ENCODE data around the gene PDXP.
"Not testable (repeated sequence)": the region's sequence is repeated elsewhere in the genome, so short reads cannot be mapped to it uniquely, and the experiment has no call there.

PDXP gene

DNA sequence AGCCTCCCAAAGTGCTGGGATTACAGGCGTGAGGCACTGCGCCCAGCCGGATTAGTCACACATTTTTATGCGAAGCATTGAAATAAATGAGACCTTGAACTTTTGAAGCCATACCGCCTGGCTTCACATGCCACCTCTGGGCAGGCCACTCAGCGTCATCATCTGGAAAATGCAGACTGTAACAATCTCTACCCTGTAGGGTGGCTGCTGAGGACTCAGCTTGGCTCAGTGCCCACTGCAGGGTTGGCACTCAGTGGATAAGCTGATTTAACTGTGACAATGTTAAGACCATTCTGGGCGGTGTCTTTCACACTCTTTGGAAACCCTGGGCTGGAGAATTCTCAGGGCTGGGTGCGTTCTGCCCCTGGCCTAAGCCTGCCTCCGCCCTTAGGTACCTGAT is 10.6 kb upstream of the PDXP start:
- TF ChIP-seq, protein P1, sequence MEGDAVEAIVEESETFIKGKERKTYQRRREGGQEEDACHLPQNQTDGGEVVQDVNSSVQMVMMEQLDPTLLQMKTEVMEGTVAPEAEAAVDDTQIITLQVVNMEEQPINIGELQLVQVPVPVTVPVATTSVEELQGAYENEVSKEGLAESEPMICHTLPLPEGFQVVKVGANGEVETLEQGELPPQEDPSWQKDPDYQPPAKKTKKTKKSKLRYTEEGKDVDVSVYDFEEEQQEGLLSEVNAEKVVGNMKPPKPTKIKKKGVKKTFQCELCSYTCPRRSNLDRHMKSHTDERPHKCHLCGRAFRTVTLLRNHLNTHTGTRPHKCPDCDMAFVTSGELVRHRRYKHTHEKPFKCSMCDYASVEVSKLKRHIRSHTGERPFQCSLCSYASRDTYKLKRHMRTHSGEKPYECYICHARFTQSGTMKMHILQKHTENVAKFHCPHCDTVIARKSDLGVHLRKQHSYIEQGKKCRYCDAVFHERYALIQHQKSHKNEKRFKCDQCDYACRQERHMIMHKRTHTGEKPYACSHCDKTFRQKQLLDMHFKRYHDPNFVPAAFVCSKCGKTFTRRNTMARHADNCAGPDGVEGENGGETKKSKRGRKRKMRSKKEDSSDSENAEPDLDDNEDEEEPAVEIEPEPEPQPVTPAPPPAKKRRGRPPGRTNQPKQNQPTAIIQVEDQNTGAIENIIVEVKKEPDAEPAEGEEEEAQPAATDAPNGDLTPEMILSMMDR (conservative IDR thresholded peaks at IDR 0.05; ENCODE audit: low read depth, low read length), result no peak
- peak; percentile 96 for DNase-seq (ENCODE audit: low read depth)

DNA sequence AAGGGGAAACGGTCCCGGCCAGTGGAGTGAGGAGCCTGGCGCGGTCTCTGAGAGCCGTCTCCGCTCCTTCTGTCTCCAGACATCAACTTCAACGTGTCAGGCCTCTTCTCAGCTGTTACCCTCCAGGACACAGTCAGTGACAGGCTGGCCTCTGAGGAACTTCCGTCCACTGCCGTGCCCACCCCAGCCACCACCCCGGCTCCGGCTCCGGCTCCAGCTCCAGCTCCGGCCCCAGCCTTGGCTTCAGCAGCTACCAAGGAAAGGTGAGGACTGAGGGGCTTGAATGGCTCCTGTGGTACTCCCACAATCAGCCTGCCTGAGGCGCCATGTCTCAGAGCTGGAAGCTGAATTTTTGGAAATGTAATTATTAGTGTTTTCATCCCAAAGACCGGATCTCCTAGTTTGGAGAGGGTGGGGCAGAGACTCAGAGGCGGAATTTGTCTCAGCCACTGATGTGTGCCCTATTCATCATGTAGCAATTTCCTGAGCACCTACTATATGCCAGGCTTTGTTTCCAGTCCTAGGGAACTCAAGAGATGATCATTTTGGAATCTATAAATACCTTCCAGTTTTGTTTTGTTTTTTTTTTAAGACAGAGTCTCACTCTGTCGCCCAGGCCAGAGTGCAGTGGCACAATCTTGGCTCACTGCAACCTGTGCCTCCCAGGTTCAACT is 7.9 kb upstream of the PDXP start:
- DNase-seq (ENCODE audit: low read depth), result no peak
- TF ChIP-seq, protein P1 (conservative IDR thresholded peaks at IDR 0.05; ENCODE audit: low read depth, low read length), result no peak
- H3K4me3 ChIP-seq (ENCODE audit: low read length), result no peak overlapping the region

More for the DNA sequence above, 10.6 kb upstream of the PDXP start:
- no peak overlapping the region for H3K4me3 ChIP-seq (ENCODE audit: low read length)

DNA sequence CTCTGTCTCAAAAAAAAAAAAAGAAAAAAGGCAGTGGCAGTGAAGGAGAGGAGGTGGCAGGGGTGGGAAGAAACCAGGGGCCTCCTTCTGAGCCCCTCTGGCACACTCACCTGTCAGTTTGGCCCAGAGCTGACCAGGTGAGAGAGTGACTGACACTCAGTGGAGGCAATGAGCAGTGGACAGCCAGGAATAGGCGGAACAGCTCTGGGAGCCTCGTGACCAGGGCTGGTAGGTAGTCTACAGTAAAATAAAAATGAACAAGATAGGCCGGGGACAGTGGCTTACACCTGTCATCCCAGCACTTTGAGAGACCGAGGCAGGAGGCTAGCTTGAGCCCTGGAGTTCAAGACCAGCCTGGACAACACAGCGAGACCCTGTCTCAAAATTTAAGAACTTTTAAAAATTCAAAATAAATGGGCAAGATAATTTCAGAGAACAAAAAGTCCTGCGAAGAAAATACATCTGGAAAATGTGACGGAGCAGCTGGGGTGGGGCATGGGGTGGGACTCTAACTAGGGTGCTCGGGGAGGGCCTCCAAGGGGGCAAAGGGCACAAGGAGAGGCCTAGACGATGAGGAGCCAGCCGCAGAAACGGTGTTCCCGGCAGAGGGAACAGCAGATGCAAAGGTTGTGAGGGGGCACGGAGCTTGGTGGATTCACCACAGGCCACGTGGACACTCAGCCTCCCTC is 3.8 kb upstream of the PDXP start:
- no peak for DNase-seq (ENCODE audit: low read depth)
- TF ChIP-seq, protein P1 (conservative IDR thresholded peaks at IDR 0.05; ENCODE audit: low read depth, low read length), result no peak
- H3K4me3 ChIP-seq (ENCODE audit: low read length), result no peak overlapping the region

DNA sequence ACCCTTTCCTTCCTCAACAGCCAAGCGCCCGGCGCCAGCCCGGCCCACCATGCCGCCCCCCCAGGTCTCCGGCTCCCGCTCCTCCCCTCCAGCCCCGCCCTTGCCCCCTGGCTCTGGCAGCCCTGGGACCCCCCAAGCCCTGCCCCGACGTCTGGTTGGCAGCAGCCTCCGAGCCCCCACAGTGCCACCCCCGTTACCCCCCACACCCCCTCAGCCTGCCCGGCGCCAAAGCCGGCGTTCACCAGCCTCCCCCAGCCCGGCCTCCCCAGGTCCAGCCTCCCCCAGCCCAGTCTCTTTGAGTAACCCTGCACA is 3.3 kb upstream of the PDXP start:
- no peak overlapping the region for H3K4me3 ChIP-seq (ENCODE audit: low read length)
- no peak for DNase-seq (ENCODE audit: low read depth)
- TF ChIP-seq, protein P1 (conservative IDR thresholded peaks at IDR 0.05; ENCODE audit: low read depth, low read length), result no peak

DNA sequence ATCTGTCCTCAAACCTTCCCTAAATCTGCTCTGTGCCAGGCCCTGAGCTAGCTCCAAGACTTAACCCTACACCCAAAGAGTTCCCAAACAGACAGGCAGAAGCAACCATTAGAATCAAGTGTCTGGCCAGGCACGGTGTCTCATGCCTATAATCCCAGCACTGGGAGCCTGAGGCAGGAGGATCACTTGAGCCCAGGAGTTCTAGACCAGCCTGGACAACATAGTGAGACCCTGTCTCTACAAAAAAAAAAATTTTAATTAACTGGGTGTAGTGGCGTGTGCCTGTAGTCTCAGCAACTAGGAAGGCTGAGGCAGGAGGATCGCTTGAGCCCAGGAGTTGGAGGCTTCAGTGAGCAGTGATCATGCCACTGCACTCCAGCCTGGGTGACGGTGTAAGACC is 1.9 kb upstream of the PDXP start:
- not testable (repeated sequence) for H3K4me3 ChIP-seq (ENCODE audit: low read length); DNase-seq (ENCODE audit: low read depth)

DNA sequence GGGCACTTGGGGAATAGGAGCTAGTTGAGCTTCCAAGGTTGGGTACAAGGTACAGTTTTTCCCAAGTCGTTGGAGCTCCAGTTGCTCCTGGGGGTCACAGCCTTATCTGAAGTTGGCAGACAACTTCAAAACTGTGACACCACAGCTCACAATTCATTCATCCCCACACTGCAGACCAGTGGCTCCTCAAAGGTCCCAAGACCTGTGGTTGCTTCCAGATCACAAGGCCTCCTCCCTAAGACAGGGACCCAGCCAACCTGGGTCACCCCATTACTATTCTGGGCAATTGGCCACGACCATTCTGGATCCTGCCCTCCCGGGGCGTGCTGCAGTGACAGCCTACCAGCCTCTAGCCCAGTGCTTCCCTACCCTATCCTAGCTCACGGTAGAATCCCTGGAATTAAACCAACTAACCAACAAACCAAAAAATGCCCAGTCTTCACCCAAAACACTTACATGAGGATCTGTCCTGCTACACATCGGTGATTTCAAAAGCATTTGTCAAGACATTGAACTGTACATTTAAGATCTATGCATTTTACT is 862 bp upstream of the PDXP start:
- no peak for DNase-seq (ENCODE audit: low read depth)
- peak overlapping the region; percentile 71 for H3K4me3 ChIP-seq (ENCODE audit: low read length)
- TF ChIP-seq, protein P1 (conservative IDR thresholded peaks at IDR 0.05; ENCODE audit: low read depth, low read length), result no peak

DNA sequence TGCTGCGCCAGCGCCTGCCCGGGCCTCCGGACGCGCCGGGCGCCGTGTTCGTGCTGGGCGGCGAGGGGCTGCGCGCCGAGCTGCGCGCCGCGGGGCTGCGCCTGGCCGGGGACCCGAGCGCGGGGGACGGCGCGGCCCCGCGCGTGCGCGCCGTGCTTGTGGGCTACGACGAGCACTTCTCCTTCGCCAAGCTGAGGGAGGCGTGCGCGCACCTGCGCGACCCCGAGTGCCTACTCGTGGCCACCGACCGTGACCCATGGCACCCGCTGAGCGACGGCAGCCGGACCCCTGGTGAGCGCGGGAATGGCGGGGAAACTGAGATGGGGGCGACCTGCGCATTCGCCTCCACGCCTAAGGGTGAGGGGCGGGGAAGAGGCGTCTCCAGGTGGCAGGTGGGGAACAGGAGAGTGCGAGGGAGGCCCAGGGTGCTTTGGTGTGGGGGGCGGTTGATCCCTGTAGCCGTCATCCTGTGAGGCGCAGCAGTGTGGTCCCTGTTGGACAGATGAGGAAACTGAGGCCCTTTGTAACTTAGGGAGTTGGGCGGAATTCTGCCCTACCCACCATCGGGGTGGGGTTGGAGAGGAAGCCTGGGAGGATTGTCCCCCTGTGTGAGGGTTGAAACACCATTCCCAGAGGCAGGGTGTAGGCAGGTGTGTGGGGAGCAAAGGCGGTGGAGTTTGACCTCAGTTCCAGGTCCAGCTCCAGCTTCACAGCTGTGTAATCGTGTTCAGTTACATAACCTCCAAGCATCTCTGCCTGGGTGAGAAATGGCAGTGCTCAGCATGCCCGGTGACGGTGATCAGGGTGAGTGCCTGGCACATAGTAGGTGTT is 758 bp downstream of the PDXP start:
- TF ChIP-seq, protein P1 (conservative IDR thresholded peaks at IDR 0.05; ENCODE audit: low read depth, low read length), result no peak
- no peak for DNase-seq (ENCODE audit: low read depth)
- H3K4me3 ChIP-seq (ENCODE audit: low read length), result peak overlapping the region; percentile 70

Measured in retinal pigment epithelial cell (primary cell).